H9 (cell line): Measurements from ENCODE around the gene ARVCF. TPM values are rescaled to one million over a fixed set of nuclear protein-coding genes. Genes with fewer than 3 reads are reported as not detected.

Source experiments
- DNase-seq: peaks from one replicate; pipeline ENCODE4 v3.0.0-alpha.2; 2017
- H2AFZ ChIP-seq: one replicate; pipeline ENCODE4 v1.6.1; 2013; ENCODE audit warnings: mild to moderate bottlenecking, low read length, control low read depth, moderate library complexity
- H2AK5ac ChIP-seq: 2 replicates; pipeline ENCODE4 v1.6.1; 2013; ENCODE audit warnings: low read length, control low read depth, mixed read lengths; ENCODE audit not compliant: insufficient read length
- H2BK120ac ChIP-seq: one replicate; pipeline ENCODE4 v1.6.1; 2013; ENCODE audit warnings: low read depth, mild to moderate bottlenecking, low read length, control low read depth, inconsistent platforms; ENCODE audit not compliant: poor library complexity, severe bottlenecking
- H2BK12ac ChIP-seq: 2 replicates; pipeline ENCODE4 v1.6.1; 2013; ENCODE audit warnings: low read length, control low read depth, mixed read lengths, low read depth; ENCODE audit not compliant: insufficient read length
- H2BK15ac ChIP-seq: 2 replicates; pipeline ENCODE4 v1.6.1; 2013; ENCODE audit warnings: low read depth, low read length, control low read depth
- H2BK20ac ChIP-seq: one replicate; pipeline ENCODE4 v1.6.1; 2013; ENCODE audit warnings: low read depth, mild to moderate bottlenecking, low read length, control low read depth, inconsistent platforms; ENCODE audit not compliant: poor library complexity, severe bottlenecking
- H2BK5ac ChIP-seq: 2 replicates; pipeline ENCODE4 v1.6.1; 2013; ENCODE audit warnings: low read length, control low read depth, mixed read lengths; ENCODE audit not compliant: insufficient read length
- H3K14ac ChIP-seq: 2 replicates; pipeline ENCODE4 v1.6.1; 2013; ENCODE audit warnings: low read length, control low read depth; ENCODE audit not compliant: insufficient read depth
- H3K18ac ChIP-seq: 2 replicates; pipeline ENCODE4 v1.6.1; 2013; ENCODE audit warnings: low read depth, mild to moderate bottlenecking, mixed read lengths, low read length, control low read depth; ENCODE audit not compliant: insufficient read length
- H3K23ac ChIP-seq: 2 replicates; pipeline ENCODE4 v1.6.1; 2013; ENCODE audit warnings: low read length, control low read depth, mixed read lengths, low read depth; ENCODE audit not compliant: insufficient read length
- H3K23me2 ChIP-seq: 2 replicates; pipeline ENCODE4 v1.6.1; 2013; ENCODE audit warnings: low read depth, mild to moderate bottlenecking, mixed read lengths, low read length, control low read depth; ENCODE audit not compliant: insufficient read length, poor library complexity, severe bottlenecking
- H3K27ac ChIP-seq: 2 replicates; pipeline ENCODE4 v1.5.1; 2013; ENCODE audit warnings: low read length, control low read depth, mixed read lengths, low read depth; ENCODE audit not compliant: insufficient read length
- H3K27me3 ChIP-seq: 2 replicates; pipeline ENCODE4 v1.6.1; 2013; ENCODE audit warnings: low read length, control low read depth, inconsistent platforms; ENCODE audit not compliant: insufficient read depth
- H3K4ac ChIP-seq: 2 replicates; pipeline ENCODE4 v1.6.1; 2013; ENCODE audit warnings: low read depth, mild to moderate bottlenecking, control low read depth, inconsistent platforms, low read length, moderate library complexity
- H3K4me1 ChIP-seq: 2 replicates; pipeline ENCODE4 v1.6.1; 2013; ENCODE audit warnings: low read length, control low read depth, inconsistent platforms; ENCODE audit not compliant: insufficient read depth
- H3K4me2 ChIP-seq: 2 replicates; pipeline ENCODE4 v1.6.1; 2013; ENCODE audit warnings: low read length, control low read depth, mixed read lengths; ENCODE audit not compliant: insufficient read length, insufficient read depth
- H3K56ac ChIP-seq: 2 replicates; pipeline ENCODE4 v1.6.1; 2013; ENCODE audit warnings: low read depth, mild to moderate bottlenecking, mixed read lengths, low read length, control low read depth; ENCODE audit not compliant: insufficient read length
- H3K79me1 ChIP-seq: 2 replicates; pipeline ENCODE4 v1.6.1; 2013; ENCODE audit warnings: low read depth, mild to moderate bottlenecking, moderate library complexity, low read length, control low read depth, inconsistent platforms; ENCODE audit not compliant: insufficient read depth, poor library complexity, severe bottlenecking
- H3K79me2 ChIP-seq: 2 replicates; pipeline ENCODE4 v1.6.1; 2013; ENCODE audit warnings: low read length, control low read depth, inconsistent platforms; ENCODE audit not compliant: insufficient read depth
- H3K9ac ChIP-seq: 2 replicates; pipeline ENCODE4 v1.6.1; 2013; ENCODE audit warnings: low read length, control low read depth, mixed read lengths; ENCODE audit not compliant: insufficient read length; ENCODE audit errors: extremely low read depth
- H3K9me3 ChIP-seq: one replicate; pipeline ENCODE4 v1.6.1; 2013; ENCODE audit warnings: low read depth, low read length, inconsistent platforms; ENCODE audit not compliant: control insufficient read depth
- H3T11ph ChIP-seq: one replicate; pipeline ENCODE4 v1.6.1; 2013; ENCODE audit warnings: mild to moderate bottlenecking, low read length, control low read depth, inconsistent platforms
- H4K20me1 ChIP-seq: one replicate; pipeline ENCODE4 v1.6.1; 2013; ENCODE audit not compliant: control insufficient read depth, insufficient read length, insufficient read depth
- H4K5ac ChIP-seq: 2 replicates; pipeline ENCODE4 v1.6.1; 2013; ENCODE audit warnings: low read depth, mild to moderate bottlenecking, mixed read lengths, low read length, control low read depth; ENCODE audit not compliant: insufficient read length
- H4K8ac ChIP-seq: replicated peaks from 2 replicates; pipeline ENCODE4 v1.6.1; 2013; ENCODE audit warnings: low read length, control low read depth, mixed read lengths, low read depth; ENCODE audit not compliant: insufficient read length
- H4K91ac ChIP-seq: 2 replicates; pipeline ENCODE4 v1.6.1; 2013; ENCODE audit warnings: low read depth, mild to moderate bottlenecking, moderate library complexity, mixed read lengths, low read length, control low read depth; ENCODE audit not compliant: insufficient read length
- H3K27ac Mint-ChIP-seq, 3 experiments: 2 replicates in 2 of 3; 3 replicates in 1 of 3; pipeline ENCODE4 v1.8.0; 2020 to 2021; ENCODE audit warnings: mixed read lengths in 3 of 3, mild to moderate bottlenecking in 1 of 3, moderate library complexity in 1 of 3
- H3K27me3 Mint-ChIP-seq: 2 replicates; pipeline ENCODE4 v1.8.0; 2021; ENCODE audit warnings: low read depth, mild to moderate bottlenecking, moderate library complexity, mixed read lengths
- H3K36me3 Mint-ChIP-seq, 3 experiments: 2 replicates in 2 of 3; 3 replicates in 1 of 3; pipeline ENCODE4 v1.8.0; 2020 to 2021; ENCODE audit warnings: low read depth in 3 of 3, mixed read lengths in 3 of 3; ENCODE audit not compliant: insufficient read depth in 1 of 3
- H3K4me1 Mint-ChIP-seq, 2 experiments: 2 replicates each; pipeline ENCODE4 v1.8.0; 2020; ENCODE audit warnings: mixed read lengths in 2 of 2
- H3K4me3 Mint-ChIP-seq, 2 experiments: 2 replicates in 1 of 2; 3 replicates in 1 of 2; pipeline ENCODE4 v1.8.0; 2020 to 2021; ENCODE audit warnings: mild to moderate bottlenecking in 2 of 2, mixed read lengths in 2 of 2, moderate library complexity in 1 of 2
- H3K9me3 Mint-ChIP-seq, 2 experiments: 2 replicates in 1 of 2; 3 replicates in 1 of 2; pipeline ENCODE4 v1.8.0; 2020; ENCODE audit warnings: mild to moderate bottlenecking in 2 of 2, mixed read lengths in 2 of 2, moderate library complexity in 1 of 2
- WGBS: extraction: QIAGEN DNeasy Blood & Tissue Kit; methylation state at CpG from one replicate; pipeline ENCODE4 v1.1.7; 2013; ENCODE audit warnings: missing lambda C conversion rate, low lambda C conversion rate, mixed read lengths; ENCODE audit not compliant: insufficient read length; ENCODE audit errors: extremely low coverage; 5-methylcytosine and 5-hydroxymethylcytosine counted together
- total RNA-seq: library from RNA; stranded (reverse); gene quantifications from 2 replicates; pipeline ENCODE4 v1.2.1, GENCODE V29; 2021
- TF ChIP-seq, protein P1 (sequence below): fragments of 200-600 bp; sonication (generic); conservative IDR thresholded peaks from 3 replicates; pipeline ENCODE4 v1.8.0; 2021; ENCODE audit warnings: antibody characterized with exemption, mild to moderate bottlenecking

The ARVCF gene
- total RNA-seq, 1 experiment from 2014 or later, result 40.7 TPM

DNA sequence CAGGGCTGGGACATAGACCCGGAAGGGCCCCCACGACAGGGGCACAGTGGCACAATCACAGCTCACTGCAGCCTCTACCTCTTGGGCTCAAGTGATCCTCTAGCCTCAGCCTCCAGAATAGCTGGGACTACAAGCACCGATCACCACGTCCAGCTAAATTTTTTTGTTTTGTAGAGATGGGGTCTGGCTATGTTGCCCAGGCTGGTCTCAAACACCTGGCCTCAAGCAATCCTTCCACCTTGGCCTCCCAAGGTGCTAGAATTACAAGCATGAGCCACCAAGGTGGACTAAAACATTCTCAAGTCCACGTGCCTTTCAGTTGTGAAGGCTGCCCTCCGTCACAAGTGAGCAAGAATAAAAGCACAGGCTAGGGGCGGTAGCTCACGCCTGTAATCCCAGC, 85.1 kb downstream of the ARVCF start:
- no peaks in the 10 kb centered on the region; the same call in 1 of the 2 replicates for H3K27me3 ChIP-seq
- H3K27ac Mint-ChIP-seq, result no peak overlapping the region

More for the DNA sequence above, 85.1 kb downstream of the ARVCF start:
- DNase-seq, result no peak
- Histone ChIP-seq H3K9ac (no peak overlapping the region), H4K5ac (no peak overlapping the region), H3T11ph (no peak overlapping the region), H3K23ac (no peak overlapping the region), H2BK5ac (no peak overlapping the region), H3K4me1 (no peaks in the 10 kb centered on the region), H3K18ac (no peak overlapping the region), H3K23me2 (no peaks in the 10 kb centered on the region), H2AFZ (no peak overlapping the region), H4K20me1 (peaks cover 3% of the 10 kb centered on the region), H3K79me1 (no peaks in the 10 kb centered on the region), H3K4me2 (no peak overlapping the region), H3K4ac (no peak overlapping the region), H2AK5ac (no peak overlapping the region), H3K9me3 (no peaks in the 10 kb centered on the region), H4K91ac (no peak overlapping the region), H2BK12ac (no peak overlapping the region), H2BK20ac (no peak overlapping the region), H4K8ac (no peak overlapping the region), H3K14ac (no peak overlapping the region), H3K79me2 (no peaks in the 10 kb centered on the region), H3K56ac (no peak overlapping the region), H3K27ac (no peak overlapping the region), H2BK120ac (no peak overlapping the region), H2BK15ac (no peak overlapping the region)
- Mint-ChIP-seq H3K4me1 (no peaks in the 10 kb centered on the region), H3K27me3 (peaks cover 5% of the 10 kb centered on the region), H3K9me3 (peaks cover 15 to 16% of the 10 kb centered on the region in 2 experiments), H3K4me3 (no peak overlapping the region), H3K36me3 (peaks cover 11 to 18% (median 15%) of the 10 kb centered on the region in 3 experiments)
- no CpG with 5 or more reads among the region's 8 CpGs for WGBS
- TF ChIP-seq, protein P1, sequence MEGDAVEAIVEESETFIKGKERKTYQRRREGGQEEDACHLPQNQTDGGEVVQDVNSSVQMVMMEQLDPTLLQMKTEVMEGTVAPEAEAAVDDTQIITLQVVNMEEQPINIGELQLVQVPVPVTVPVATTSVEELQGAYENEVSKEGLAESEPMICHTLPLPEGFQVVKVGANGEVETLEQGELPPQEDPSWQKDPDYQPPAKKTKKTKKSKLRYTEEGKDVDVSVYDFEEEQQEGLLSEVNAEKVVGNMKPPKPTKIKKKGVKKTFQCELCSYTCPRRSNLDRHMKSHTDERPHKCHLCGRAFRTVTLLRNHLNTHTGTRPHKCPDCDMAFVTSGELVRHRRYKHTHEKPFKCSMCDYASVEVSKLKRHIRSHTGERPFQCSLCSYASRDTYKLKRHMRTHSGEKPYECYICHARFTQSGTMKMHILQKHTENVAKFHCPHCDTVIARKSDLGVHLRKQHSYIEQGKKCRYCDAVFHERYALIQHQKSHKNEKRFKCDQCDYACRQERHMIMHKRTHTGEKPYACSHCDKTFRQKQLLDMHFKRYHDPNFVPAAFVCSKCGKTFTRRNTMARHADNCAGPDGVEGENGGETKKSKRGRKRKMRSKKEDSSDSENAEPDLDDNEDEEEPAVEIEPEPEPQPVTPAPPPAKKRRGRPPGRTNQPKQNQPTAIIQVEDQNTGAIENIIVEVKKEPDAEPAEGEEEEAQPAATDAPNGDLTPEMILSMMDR, result no peak
